Lung microvascular endothelial cell (primary cell): ENCODE data around the gene FAM3D. TPM values are rescaled to one million over a fixed set of nuclear protein-coding genes. Genes with fewer than 3 reads are reported as not detected.
"Not testable (repeated sequence)": the region's sequence is repeated elsewhere in the genome, so short reads cannot be mapped to it uniquely, and the experiment has no call there.

Experiments
- DNase-seq, 2 donors: peaks; one replicate each; pipeline versions ENCODE4 v3.0.0 to v3.0.0-alpha.2; 2010; ENCODE audit warnings: low read depth in 2 of 2
- total RNA-seq: library from RNA; depleted of rRNA; stranded (reverse); fragments of >200 nt; gene quantifications from 2 replicates; pipeline ENCODE4 v1.2.1, GENCODE V29; 2014

The FAM3D gene, protein sequence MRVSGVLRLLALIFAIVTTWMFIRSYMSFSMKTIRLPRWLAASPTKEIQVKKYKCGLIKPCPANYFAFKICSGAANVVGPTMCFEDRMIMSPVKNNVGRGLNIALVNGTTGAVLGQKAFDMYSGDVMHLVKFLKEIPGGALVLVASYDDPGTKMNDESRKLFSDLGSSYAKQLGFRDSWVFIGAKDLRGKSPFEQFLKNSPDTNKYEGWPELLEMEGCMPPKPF
- total RNA-seq, result 0.20 and 0.22 TPM in 2 replicates

GRCh38 chr3:58666683-58667082 is at the start of gene FAM3D:
Gene FAM3D (minus strand): TSS chr3:58666774. CDS start chr3:58655563, 11,211 bp downstream.
- DNase-seq, result peak in 1 of 2 donors; percentile 85

GRCh38 chr3:58713715-58714401 is 47.3 kb upstream of the FAM3D start:
- DNase-seq, result no peak

DNA sequence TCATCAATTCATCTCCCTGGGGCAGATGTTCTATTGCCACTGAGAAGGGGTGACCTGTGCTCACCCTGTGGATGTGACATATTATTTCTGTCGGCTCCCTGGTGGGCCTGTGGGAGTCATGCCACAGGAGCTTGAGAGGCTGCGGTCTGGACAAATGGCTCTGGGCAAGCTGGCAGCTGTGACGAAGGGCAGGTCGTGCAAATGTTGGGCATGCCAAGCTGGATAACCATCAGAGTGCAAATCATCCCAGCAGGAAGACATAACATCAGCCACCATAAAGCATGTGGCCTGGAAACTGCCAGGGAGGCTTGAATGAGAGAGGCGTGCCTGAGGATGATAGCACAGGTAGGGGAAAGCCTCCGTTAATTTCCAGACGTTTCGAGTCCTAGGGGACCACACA is 45.3 kb upstream of the FAM3D start:
- no peak for DNase-seq

- DNase-seq, result not testable (repeated sequence)
These were observed 42.4 kb upstream of the FAM3D start for GRCh38 chr3:58708983-58709382.

DNA sequence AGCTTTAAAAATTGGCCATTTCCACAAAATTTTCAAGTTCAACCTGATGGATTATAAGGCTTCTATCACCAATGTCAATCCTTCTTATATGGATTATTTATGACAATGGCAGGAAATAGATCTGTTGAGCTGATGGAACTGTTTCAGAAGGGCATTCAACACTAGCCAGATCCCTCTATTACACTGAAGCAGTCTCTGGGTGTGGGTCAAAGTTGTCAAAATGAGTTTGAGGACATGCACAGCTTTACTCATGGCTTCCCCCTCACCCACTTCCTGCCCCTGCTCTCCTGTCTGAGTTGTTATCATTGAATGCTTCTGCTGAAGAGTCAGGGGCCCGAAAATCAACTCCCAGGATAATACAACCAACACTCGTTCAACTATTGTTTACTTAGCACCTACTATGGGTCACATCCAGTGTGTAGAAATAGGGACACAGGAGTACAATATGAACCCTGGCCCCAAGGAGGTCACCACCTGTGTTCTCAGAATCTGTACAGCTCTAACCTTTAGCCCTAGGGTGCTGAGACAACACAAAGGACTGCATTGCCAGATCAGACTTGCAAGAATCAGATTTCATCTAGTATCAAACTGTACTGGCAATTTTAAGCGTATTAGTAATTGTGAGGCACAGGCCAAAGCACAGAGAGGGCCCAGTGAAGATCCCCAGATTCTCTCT is 41.7 kb upstream of the FAM3D start:
- DNase-seq, result no peak

- DNase-seq, result no peak
These were observed 40.9 kb upstream of the FAM3D start for GRCh38 chr3:58707390-58707930.

DNA sequence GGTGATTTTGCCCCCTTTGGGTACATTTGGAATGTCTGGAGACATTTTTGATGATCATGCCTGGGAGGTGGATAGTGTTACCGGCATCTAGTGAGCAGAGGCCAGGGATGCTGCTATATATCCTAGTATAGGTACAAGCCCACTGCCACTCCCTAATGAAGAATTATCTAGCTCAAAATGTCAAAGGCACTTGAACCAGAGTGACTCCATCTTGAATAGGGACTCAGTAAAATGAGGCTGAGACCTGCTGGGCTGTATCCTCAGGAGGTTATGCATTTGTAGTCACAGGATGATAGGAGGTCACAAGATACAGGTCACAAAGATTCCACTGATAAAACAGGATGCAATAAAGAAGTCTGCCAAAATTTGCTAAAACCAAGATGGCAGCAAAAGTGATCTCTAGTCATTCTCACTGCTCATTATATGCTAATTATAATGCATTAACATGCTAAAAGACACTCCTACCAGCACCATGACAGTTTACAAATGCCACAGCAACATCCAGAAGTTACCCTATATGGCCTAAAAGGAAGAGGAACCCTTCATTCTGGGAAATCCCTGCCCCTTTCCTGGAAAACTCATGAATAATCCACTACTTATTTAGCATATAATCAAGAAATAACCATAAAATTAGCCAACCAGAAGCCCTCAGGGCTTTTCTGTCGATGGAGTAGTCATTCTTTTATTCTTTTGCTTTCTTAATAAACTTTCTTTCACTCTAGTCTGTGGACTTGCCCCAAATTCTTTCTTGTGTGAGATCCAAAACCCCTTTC is 40.0 kb upstream of the FAM3D start:
- DNase-seq, result no peak

DNA sequence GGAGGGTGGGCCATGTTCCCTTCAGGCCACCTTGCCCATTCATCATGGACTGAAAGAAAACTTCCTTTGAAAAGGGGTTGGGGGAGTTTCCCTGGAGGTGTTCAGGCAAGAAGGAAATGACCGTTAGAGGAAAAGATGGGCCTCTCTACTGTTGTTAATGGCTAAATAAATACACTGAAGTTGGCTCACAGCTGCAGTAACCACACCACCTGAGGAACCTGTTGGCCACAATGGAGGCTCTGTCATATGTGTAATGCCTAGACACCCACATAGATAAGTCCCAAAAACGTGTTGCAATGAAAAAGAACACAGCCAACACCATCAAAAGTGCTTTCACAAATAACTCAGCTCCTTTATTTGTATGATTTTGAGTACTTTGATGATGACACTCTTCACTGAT is 38.2 kb upstream of the FAM3D start:
- no peak for DNase-seq

DNA sequence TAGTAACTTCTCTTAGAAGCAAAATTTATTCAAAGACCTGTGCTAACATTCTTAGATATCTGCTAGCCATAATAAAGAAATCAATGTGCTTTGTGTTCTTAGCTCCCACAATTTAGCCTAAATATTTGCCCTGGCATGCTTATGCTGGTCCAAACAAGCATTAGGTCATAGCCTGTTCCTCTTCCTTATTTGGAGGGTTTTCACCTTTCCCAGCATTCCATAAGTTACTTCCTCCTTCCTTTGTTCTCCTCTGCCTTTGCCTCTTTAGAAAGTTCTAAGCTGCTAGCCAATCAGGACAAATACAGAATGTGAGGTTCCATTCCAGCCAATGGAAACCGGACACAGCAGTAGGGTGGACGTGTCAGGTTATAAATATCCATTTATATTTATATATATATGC is 37.7 kb upstream of the FAM3D start:
- DNase-seq, result not testable (repeated sequence)

GRCh38 chr3:58698246-58698645 is 31.7 kb upstream of the FAM3D start:
- no peak for DNase-seq

- no peak for DNase-seq
These were observed 31.0 kb upstream of the FAM3D start for GRCh38 chr3:58697561-58697960.

- DNase-seq, result not testable (repeated sequence)
These were observed 30.2 kb upstream of the FAM3D start for GRCh38 chr3:58696813-58697212.

DNA sequence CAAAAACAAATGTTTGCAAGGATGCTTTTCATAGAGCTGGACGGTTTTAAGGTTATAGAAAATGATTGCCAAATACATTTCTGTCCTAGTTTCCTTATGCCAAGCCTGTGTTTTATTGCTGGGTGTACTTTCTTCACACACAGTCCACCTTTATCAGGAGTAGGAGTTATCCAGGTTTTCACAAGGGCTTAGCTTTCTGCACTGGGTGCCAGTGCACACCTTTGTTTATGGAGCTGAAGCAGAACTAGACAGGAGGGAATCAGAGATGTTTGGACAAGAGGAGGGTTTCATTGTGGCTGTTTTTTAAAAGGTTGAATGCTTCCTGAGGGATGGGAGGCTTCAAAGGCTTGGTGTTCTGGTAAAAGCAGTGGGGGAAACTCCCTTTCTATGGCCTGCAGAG is 29.5 kb upstream of the FAM3D start:
- DNase-seq, result no peak

- not testable (repeated sequence) for DNase-seq
These were observed 28.7 kb upstream of the FAM3D start for GRCh38 chr3:58695284-58695683.

GRCh38 chr3:58693940-58694850 is 27.6 kb upstream of the FAM3D start:
- DNase-seq, result no peak

DNA sequence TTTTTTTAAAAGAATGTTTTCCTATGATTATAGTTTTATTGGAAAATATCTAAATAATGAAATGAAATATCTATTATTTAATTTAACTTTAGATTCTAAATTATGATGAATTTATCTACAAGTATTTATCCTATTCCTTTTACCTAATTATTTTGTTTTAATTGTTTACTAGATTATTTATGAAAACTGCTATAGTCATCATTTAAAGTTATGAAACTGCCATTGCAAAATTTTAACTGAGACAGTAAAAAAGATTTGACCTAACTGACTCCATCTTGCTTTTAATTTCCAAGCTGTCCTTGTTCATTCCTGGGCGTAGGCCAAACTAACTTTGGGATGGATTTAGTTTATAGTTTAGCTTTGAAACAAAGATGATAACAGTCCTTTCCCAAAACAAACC is 25.9 kb upstream of the FAM3D start:
- DNase-seq, result no peak

DNA sequence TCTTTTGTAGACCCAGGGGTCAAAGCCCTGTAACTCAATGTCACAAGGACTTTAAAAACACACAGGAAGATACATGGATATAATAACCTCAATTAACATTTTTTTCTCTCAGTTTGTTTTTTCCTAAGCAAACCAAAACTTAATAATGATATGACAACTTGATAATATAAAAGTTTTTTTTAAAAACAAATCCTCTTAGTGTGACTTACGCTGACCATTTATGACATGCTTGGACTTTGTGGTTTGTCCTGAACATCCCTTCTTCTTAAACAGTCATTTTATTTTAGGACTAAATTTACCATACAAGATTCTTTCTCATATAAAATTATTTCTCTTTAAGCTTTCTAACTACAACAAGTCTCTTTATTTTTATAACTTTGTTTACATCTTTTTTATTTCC is 25.4 kb upstream of the FAM3D start:
- DNase-seq, result peak; percentile 20 to 30

DNA sequence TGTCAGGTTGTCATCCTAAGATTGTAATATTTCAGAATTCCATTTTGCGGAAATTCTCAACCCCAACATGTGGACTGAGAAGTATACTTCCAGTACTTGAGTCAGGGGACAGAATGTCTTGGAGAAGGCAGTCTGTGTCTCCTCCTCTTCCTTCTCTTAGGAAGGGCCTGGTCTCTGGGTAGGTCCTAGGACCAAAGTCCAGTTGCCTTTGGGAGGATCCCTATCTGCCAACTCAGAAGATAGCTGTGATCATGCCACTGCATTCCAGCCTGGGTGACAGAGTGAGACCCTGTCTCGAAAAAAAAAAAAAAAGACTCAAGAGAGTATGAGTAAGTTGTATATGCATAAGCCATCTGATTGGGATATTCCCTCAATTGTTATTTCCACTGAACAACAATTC is 23.9 kb upstream of the FAM3D start:
- no peak for DNase-seq

DNA sequence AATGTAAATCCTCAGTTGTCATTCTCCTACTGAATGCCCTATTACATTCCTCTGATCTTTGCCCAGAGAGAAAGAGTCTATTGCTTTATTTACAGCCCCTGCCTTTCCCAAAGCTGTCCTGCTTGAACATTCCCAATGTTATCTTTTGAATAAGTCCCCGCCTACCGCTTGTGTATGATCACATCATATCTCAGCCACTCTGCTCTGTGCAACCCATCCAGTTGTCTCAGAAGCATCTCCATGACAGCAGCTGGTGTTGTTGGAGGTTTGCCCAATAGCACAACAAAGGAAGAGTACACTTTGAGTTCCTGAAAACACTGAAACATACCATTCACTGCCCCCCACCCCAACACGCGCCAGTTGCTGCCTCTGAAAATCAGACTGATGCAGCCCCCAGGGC is 22.0 kb upstream of the FAM3D start:
- DNase-seq, result peak in 1 of 2 donors; percentile 10

GRCh38 chr3:58686847-58687246 is 20.3 kb upstream of the FAM3D start:
- no peak for DNase-seq

GRCh38 chr3:58685641-58686040 is 19.1 kb upstream of the FAM3D start:
- no peak for DNase-seq
